HG02938 (cell line): ENCODE data around the gene ANKFY1.

Source experiments
- ATAC-seq: cut with Tn5 transposase; IDR thresholded peaks from one replicate; pipeline ENCODE4 v1.9.1; 2021; ENCODE audit warnings: mild to moderate bottlenecking, moderate library complexity; ENCODE audit not compliant: unreplicated experiment

Gene ANKFY1

GRCh38 chr17:4127555-4127954, 136.2 kb downstream of the ANKFY1 start:
- ATAC-seq = no peak

- ATAC-seq = no peak
Measured at GRCh38 chr17:4125552-4125951, 138.2 kb downstream of the ANKFY1 start.

GRCh38 chr17:4124999-4125398, 138.8 kb downstream of the ANKFY1 start:
- no peak for ATAC-seq

GRCh38 chr17:4120332-4120731, 143.4 kb downstream of the ANKFY1 start:
- ATAC-seq = no peak

- ATAC-seq = no peak
Measured at GRCh38 chr17:4119299-4119698, 144.5 kb downstream of the ANKFY1 start.

DNA sequence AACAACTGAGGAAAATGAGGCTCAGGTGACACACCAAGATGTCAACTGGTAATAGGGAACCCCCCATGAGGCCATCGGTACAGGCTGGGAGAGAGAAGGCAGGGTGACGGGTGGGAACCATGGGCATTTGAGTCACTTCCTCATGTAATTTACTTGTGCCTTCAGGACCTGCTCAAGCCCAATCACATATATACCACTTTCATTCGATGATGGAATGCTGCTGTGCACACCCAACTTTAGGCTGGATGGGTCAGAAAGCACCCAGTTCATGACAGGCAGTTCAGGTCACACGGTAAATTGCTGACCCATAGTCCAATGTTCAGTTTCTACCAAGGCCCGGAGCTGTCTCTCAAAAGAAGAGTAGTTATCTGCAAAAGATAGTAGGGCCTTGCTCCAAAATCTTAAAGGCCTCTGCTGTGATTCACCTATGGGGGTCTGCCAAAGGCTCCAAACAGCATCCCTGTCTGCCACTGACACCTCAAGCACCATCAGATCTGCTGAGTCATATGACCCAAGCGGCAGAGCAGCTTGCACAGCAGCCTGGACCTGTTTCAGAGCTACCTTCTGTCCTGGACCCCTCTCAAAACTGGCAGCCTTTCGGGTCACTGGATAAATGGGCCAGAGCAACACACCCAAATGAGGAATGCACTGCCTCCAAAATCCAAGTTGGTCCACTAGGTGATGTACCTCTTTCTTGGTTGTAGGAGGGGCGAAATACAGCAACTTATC, 145.6 kb downstream of the ANKFY1 start:
- ATAC-seq = no peak

DNA sequence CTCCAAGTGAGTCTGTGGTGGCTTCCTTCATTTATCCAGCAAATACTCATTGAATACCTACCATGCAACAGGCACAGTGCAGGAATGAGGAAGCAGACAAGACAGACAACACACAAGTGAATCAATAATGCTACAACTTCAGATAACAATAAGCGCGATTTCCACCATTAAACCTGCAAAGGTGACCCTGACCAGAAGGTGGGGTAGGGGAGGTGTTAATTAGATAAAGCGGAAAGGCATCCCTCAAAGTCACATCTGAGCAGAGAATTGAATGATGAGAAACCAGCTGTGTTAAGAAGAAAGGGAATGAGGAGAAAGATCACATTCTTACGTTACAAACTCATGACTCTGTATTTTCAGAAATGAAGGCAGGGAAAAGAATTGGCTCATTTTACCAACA, 147.3 kb downstream of the ANKFY1 start:
- no peak for ATAC-seq
